HCT116 (cell line): ENCODE data around the gene EPN1. TPM values are rescaled to one million over a fixed set of nuclear protein-coding genes. Genes with fewer than 3 reads are reported as not detected.

Experiments
- ATAC-seq: fragments of 200-7000 bp; cut with Tn5 transposase; 2 replicates; pipeline ENCODE4 v1.9.1; 2020; ENCODE audit warnings: mild to moderate bottlenecking, moderate library complexity
- BruUV-seq: library from RNA; stranded (reverse); fragments of 400-500 nt; replicated peaks from 2 replicates; lab custom pipeline; 2021; lab: Mats Ljungman, UMichigan
- CTCF ChIA-PET: fragments of 300-600 bp; sonication (Branson Sonifier 250); formaldehyde crosslinking; loops from one replicate; lab custom pipeline; 2021; ENCODE audit warnings: antibody characterized with exemption; lab: Charles Lee
- POLR2A ChIA-PET: fragments of 300-600, 350-600 bp; sonication (Branson Sonifier 250); formaldehyde crosslinking; loops from one replicate; lab custom pipeline; 2021; ENCODE audit warnings: antibody characterized with exemption; lab: Charles Lee
- RAD21 ChIA-PET, 2 experiments: fragments of 300-600 bp; sonication (Branson Sonifier 250); formaldehyde crosslinking; loops; one replicate each; lab custom pipeline; 2023; ENCODE audit warnings: low total read pairs in 2 of 2; ENCODE audit not compliant: uncharacterized antibody in 2 of 2, unreplicated experiment in 2 of 2, low non-redundant PET in 1 of 2; lab: Charles Lee
- DNase-seq: peaks from one replicate; pipeline ENCODE4 v3.0.0-alpha.2; 2010; ENCODE audit warnings: low read depth, low spot score
- H2AFZ ChIP-seq: fragments of 200-600 bp; shearing (Covaris generic), sonication (generic); 2 replicates; pipeline ENCODE4 v1.6.1; 2017; ENCODE audit warnings: low read depth, mixed run types, mixed read lengths, antibody characterized with exemption, low read length; ENCODE audit not compliant: poor library complexity, severe bottlenecking
- H3K27ac ChIP-seq: 2 replicates; pipeline ENCODE4 v1.5.1; 2012; ENCODE audit warnings: low read depth, low read length
- H3K27me3 ChIP-seq: fragments of 200-600 bp; sonication (generic); 2 replicates; pipeline ENCODE4 v1.6.1; 2016; ENCODE audit warnings: mixed run types, low read length, mixed read lengths; ENCODE audit not compliant: insufficient read depth
- H3K36me3 ChIP-seq, 2 experiments: fragments of 200-500 bp in 1 of 2; fragments of 200-600 bp in 1 of 2; sonication (Bioruptor generic) in 1 of 2; sonication (generic) in 1 of 2; 2 replicates each; pipeline versions ENCODE4 v1.5.1 to v1.6.1; 2014 to 2016; ENCODE audit warnings: low read length in 2 of 2, inconsistent platforms in 1 of 2, mixed read lengths in 1 of 2, mixed run types in 1 of 2; ENCODE audit not compliant: insufficient read depth in 2 of 2, control insufficient read depth in 1 of 2
- H3K4me1 ChIP-seq, 2 experiments: fragments of 200-600 bp in 1 of 2; sonication (generic) in 1 of 2; 2 replicates each; pipeline versions ENCODE4 v1.5.1 to v1.6.1; 2012 to 2017; ENCODE audit warnings: low read length in 2 of 2, inconsistent platforms in 1 of 2, mild to moderate bottlenecking in 1 of 2, mixed read lengths in 1 of 2, mixed run types in 1 of 2, moderate library complexity in 1 of 2; ENCODE audit not compliant: insufficient read depth in 2 of 2, control insufficient read depth in 1 of 2
- H3K4me2 ChIP-seq: fragments of 200-600 bp; sonication (generic); 2 replicates; pipeline ENCODE4 v1.6.1; 2017; ENCODE audit warnings: mixed run types, low read length, mixed read lengths
- H3K4me3 ChIP-seq, 2 experiments: fragments of 200-600 bp in 1 of 2; sonication (generic) in 1 of 2; replicated peaks in 1 of 2; 2 replicates each; pipeline ENCODE4 v1.5.1; 2011 to 2016; ENCODE audit warnings: low read length in 2 of 2, control low read depth in 1 of 2, low read depth in 1 of 2, mild to moderate bottlenecking in 1 of 2, mixed read lengths in 1 of 2, mixed run types in 1 of 2
- H3K79me2 ChIP-seq: fragments of 200-600 bp; sonication (generic); 2 replicates; pipeline ENCODE4 v1.6.1; 2017; ENCODE audit warnings: mild to moderate bottlenecking, mixed run types, low read length, moderate library complexity, mixed read lengths; ENCODE audit not compliant: insufficient read depth
- H3K9ac ChIP-seq: fragments of 200-600 bp; sonication (generic); 2 replicates; pipeline ENCODE4 v1.6.1; 2016; ENCODE audit warnings: low read length, mixed read lengths
- H3K9me2 ChIP-seq: fragments of 200-600 bp; sonication (generic), shearing (Covaris generic); 2 replicates; pipeline ENCODE4 v1.6.1; 2017; ENCODE audit warnings: mixed run types, mild to moderate bottlenecking, moderate library complexity; ENCODE audit not compliant: insufficient read depth
- H3K9me3 ChIP-seq, 2 experiments: fragments of 200-500 bp in 1 of 2; fragments of 200-600 bp in 1 of 2; sonication (Bioruptor generic) in 1 of 2; sonication (generic) in 1 of 2; 2 replicates each; pipeline ENCODE4 v1.6.1; 2014 to 2017; ENCODE audit warnings: low read length in 2 of 2, mixed read lengths in 2 of 2, inconsistent platforms in 1 of 2, low read depth in 1 of 2, mild to moderate bottlenecking in 1 of 2, mixed run types in 1 of 2, moderate library complexity in 1 of 2; ENCODE audit not compliant: control insufficient read depth in 1 of 2, insufficient read depth in 1 of 2
- H4K20me1 ChIP-seq: fragments of 200-600 bp; sonication (generic), shearing (Covaris generic); 2 replicates; pipeline ENCODE4 v1.6.1; 2017; ENCODE audit warnings: mixed run types, mild to moderate bottlenecking, moderate library complexity; ENCODE audit not compliant: insufficient read depth
- CBX3 ChIP-seq: IDR thresholded peaks from 2 replicates; pipeline ENCODE4 v1.6.1; 2012; ENCODE audit warnings: low read depth
- CEBPB ChIP-seq: IDR thresholded peaks from 2 replicates; pipeline ENCODE4 v1.6.1; 2012; ENCODE audit warnings: low read depth
- CTCF ChIP-seq, 3 experiments: fragments of 200-600 bp in 1 of 3; sonication (generic) in 1 of 3; IDR thresholded peaks in 2 of 3; conservative IDR thresholded peaks in 1 of 3; 2 replicates each; pipeline ENCODE4 v1.5.1; 2012 to 2017; ENCODE audit warnings: low read depth in 2 of 3, low read length in 2 of 3, antibody characterized with exemption in 1 of 3, borderline replicate concordance in 1 of 3, control low read depth in 1 of 3, mild to moderate bottlenecking in 1 of 3, mixed read lengths in 1 of 3, mixed run types in 1 of 3, moderate library complexity in 1 of 3; ENCODE audit not compliant: insufficient read depth in 1 of 3
- JUND ChIP-seq: IDR thresholded peaks from 2 replicates; pipeline ENCODE4 v1.6.1; 2012
- POLR2AphosphoS5 ChIP-seq: IDR thresholded peaks from 2 replicates; pipeline ENCODE4 v1.6.1; 2011; ENCODE audit warnings: mild to moderate bottlenecking, low read depth, low read length, moderate library complexity
- RAD21 ChIP-seq: IDR thresholded peaks from 2 replicates; pipeline ENCODE4 v1.6.1; 2012; ENCODE audit warnings: low read depth, mild to moderate bottlenecking
- SP1 ChIP-seq: IDR thresholded peaks from 2 replicates; pipeline ENCODE4 v1.6.1; 2012; ENCODE audit warnings: low read depth
- SRF ChIP-seq: IDR thresholded peaks from 2 replicates; pipeline ENCODE4 v1.6.1; 2012; ENCODE audit warnings: low read depth
- ZFX ChIP-seq: fragments of 450-650 bp; IDR thresholded peaks from 2 replicates; pipeline ENCODE4 v1.6.1; 2017
- intact Hi-C: fragments of 100-400 bp; cut with micrococcal nuclease; formaldehyde crosslinking; loops from 2 replicates; pipeline ENCODE4 v1.10.0; 2022
- total RNA-seq: library from RNA; stranded (reverse); gene quantifications from one replicate; pipeline ENCODE4 v1.2.1, GENCODE V29; 2021; ENCODE audit not compliant: unreplicated experiment

Gene EPN1
- total RNA-seq, 1 experiment from 2014 or later, result 122 TPM

- no peak for TF ChIP-seq CTCF (IDR thresholded peaks at IDR 0.05 in 2 of 3, conservative IDR thresholded peaks at IDR 0.05 in 1 of 3; ENCODE audit: borderline replicate concordance in 1 of 3, insufficient read depth in 1 of 3, low read depth in 2 of 3, low read length in 2 of 3)
- TF ChIP-seq ZFX, result no peak
Observed at GRCh38 chr19:55677572-55678028, 2.6 kb downstream of the EPN1 start (continued).

- Histone ChIP-seq H3K27me3 (no peaks in the 10 kb centered on the region), H3K9ac (no peak overlapping the region), H3K4me1 (peaks cover 9 to 37% of the 10 kb centered on the region in 2 experiments), H3K36me3 (peaks cover 15 to 30% of the 10 kb centered on the region in 2 experiments; a peak in 3 of 4 replicates), H3K9me3 (no peaks in the 10 kb centered on the region), H3K27ac (no peak overlapping the region), H3K9me2 (no peaks in the 10 kb centered on the region), H3K79me2 (peaks cover 86% of the 10 kb centered on the region), H3K4me2 (no peak overlapping the region), H2AFZ (no peak overlapping the region), H3K4me3 (no peak overlapping the region), H4K20me1 (0 out of 2 replicates have a peak, but pooled peaks cover 4% of the 10 kb centered on the region)
- RAD21 ChIA-PET, result no interaction called here
- POLR2A ChIA-PET, result no interaction called here
- no peak for ATAC-seq
- no TSS peak for BruUV-seq
- no peak for DNase-seq
- no peak for TF ChIP-seq JUND
- TF ChIP-seq CEBPB, result no peak
- TF ChIP-seq SP1, result no peak
- TF ChIP-seq RAD21, result no peak
- no peak for TF ChIP-seq CBX3
- no peak for TF ChIP-seq SRF
- no peak for TF ChIP-seq POLR2AphosphoS5
- CTCF ChIA-PET, result no interaction called here
- intact Hi-C loops, result no loop called here
Observed at GRCh38 chr19:55678121-55678671, 3.2 kb downstream of the EPN1 start.
